Neuronal stem cell (in vitro differentiated cells): ENCODE data around the gene LITAF.

Experiments used
- DNase-seq: peaks from one replicate; pipeline ENCODE4 v3.0.0-alpha.2; 2013; ENCODE audit warnings: low spot score
- H2AFZ ChIP-seq: one replicate; pipeline ENCODE4 v1.6.1; 2013; ENCODE audit warnings: mild to moderate bottlenecking, low read length, inconsistent platforms
- H2AK5ac ChIP-seq: 2 replicates; pipeline ENCODE4 v1.6.1; 2013; ENCODE audit warnings: low read depth, mild to moderate bottlenecking, inconsistent platforms, low read length, moderate library complexity, mixed read lengths
- H2BK120ac ChIP-seq: 2 replicates; pipeline ENCODE4 v1.6.1; 2013; ENCODE audit warnings: low read depth, mild to moderate bottlenecking, inconsistent platforms, low read length, moderate library complexity, mixed read lengths
- H2BK12ac ChIP-seq: one replicate; pipeline ENCODE4 v1.6.1; 2013; ENCODE audit warnings: low read length, inconsistent platforms
- H2BK15ac ChIP-seq: 2 replicates; pipeline ENCODE4 v1.6.1; 2013; ENCODE audit warnings: mild to moderate bottlenecking, low read length, inconsistent platforms, mixed read lengths
- H2BK5ac ChIP-seq: one replicate; pipeline ENCODE4 v1.6.1; 2013; ENCODE audit warnings: inconsistent platforms, mild to moderate bottlenecking, low read length, moderate library complexity
- H3K14ac ChIP-seq: one replicate; pipeline ENCODE4 v1.6.1; 2013; ENCODE audit warnings: low read length, inconsistent platforms
- H3K18ac ChIP-seq: 2 replicates; pipeline ENCODE4 v1.6.1; 2013; ENCODE audit warnings: low read length, inconsistent platforms
- H3K23ac ChIP-seq: 2 replicates; pipeline ENCODE4 v1.6.1; 2013; ENCODE audit warnings: low read depth, mild to moderate bottlenecking, mixed read lengths, low read length, inconsistent platforms; ENCODE audit not compliant: poor library complexity
- H3K27ac ChIP-seq: replicated peaks from 3 replicates; pipeline ENCODE4 v1.5.1; 2013; ENCODE audit warnings: low read length, inconsistent platforms
- H3K27me3 ChIP-seq, 3 experiments: 2 replicates each; pipeline ENCODE4 v1.6.1; 2013; ENCODE audit warnings: low read length in 3 of 3, mild to moderate bottlenecking in 2 of 3, inconsistent platforms in 1 of 3, low read depth in 1 of 3, mixed read lengths in 1 of 3, moderate library complexity in 1 of 3; ENCODE audit not compliant: control insufficient read depth in 3 of 3, insufficient read depth in 3 of 3
- H3K36me3 ChIP-seq, 2 donors: replicated peaks in 1 of 2; 2 replicates each; pipeline ENCODE4 v1.6.1; 2013; ENCODE audit warnings: low read length in 2 of 2; ENCODE audit not compliant: control insufficient read depth in 2 of 2, insufficient read depth in 2 of 2
- H3K4ac ChIP-seq: 2 replicates; pipeline ENCODE4 v1.6.1; 2013; ENCODE audit warnings: inconsistent platforms, mild to moderate bottlenecking, low read length, moderate library complexity
- H3K4me1 ChIP-seq, 2 donors: 1 replicate in 1 of 2; 2 replicates in 1 of 2; pipeline ENCODE4 v1.6.1; 2013; ENCODE audit warnings: low read length in 2 of 2, low read depth in 1 of 2; ENCODE audit not compliant: control insufficient read depth in 2 of 2, insufficient read depth in 1 of 2
- H3K4me2 ChIP-seq: one replicate; pipeline ENCODE4 v1.6.1; 2013; ENCODE audit warnings: mild to moderate bottlenecking, low read length, inconsistent platforms; ENCODE audit not compliant: insufficient read depth, poor library complexity, severe bottlenecking
- H3K4me3 ChIP-seq, 2 donors: 2 replicates each; pipeline ENCODE4 v1.5.1; 2013; ENCODE audit warnings: low read length in 2 of 2, mild to moderate bottlenecking in 2 of 2, inconsistent platforms in 1 of 2, moderate library complexity in 1 of 2
- H3K79me1 ChIP-seq: one replicate; pipeline ENCODE4 v1.6.1; 2013; ENCODE audit warnings: low read depth, mild to moderate bottlenecking, inconsistent platforms, low read length, moderate library complexity
- H3K9ac ChIP-seq: one replicate; pipeline ENCODE4 v1.6.1; 2013; ENCODE audit warnings: mild to moderate bottlenecking, low read depth, low read length, inconsistent platforms; ENCODE audit not compliant: poor library complexity
- H3K9me3 ChIP-seq, 2 donors: replicated peaks in 1 of 2; 2 replicates each; pipeline versions ENCODE3 to v1.6.1; 2013; ENCODE audit warnings: low read length in 2 of 2, mild to moderate bottlenecking in 2 of 2, inconsistent platforms in 1 of 2, low read depth in 1 of 2, mixed read lengths in 1 of 2, moderate library complexity in 1 of 2; ENCODE audit not compliant: control insufficient read depth in 2 of 2, insufficient read depth in 1 of 2
- H4K8ac ChIP-seq: one replicate; pipeline ENCODE4 v1.6.1; 2013; ENCODE audit warnings: low read depth, mild to moderate bottlenecking, inconsistent platforms, low read length, moderate library complexity
- H4K91ac ChIP-seq: one replicate; pipeline ENCODE4 v1.6.1; 2013; ENCODE audit warnings: low read length, low read depth, mild to moderate bottlenecking, inconsistent platforms; ENCODE audit not compliant: poor library complexity
- WGBS, 2 donors: extraction: QIAGEN DNeasy Blood & Tissue Kit; methylation state at CpG; one replicate each; pipeline ENCODE4 v1.1.7; 2013; ENCODE audit warnings: missing lambda C conversion rate in 2 of 2, mixed read lengths in 1 of 2; ENCODE audit not compliant: insufficient read length in 2 of 2, insufficient replicate concordance in 1 of 2; ENCODE audit errors: extremely low coverage in 2 of 2; 5-methylcytosine and 5-hydroxymethylcytosine counted together

The LITAF gene

GRCh38 chr16:11634312-11634711 is 47.6 kb upstream of the LITAF start:
- Histone ChIP-seq H3K9me3 (peaks cover 0 to 2% of the 10 kb centered on the region in 2 donors), H3K4ac (no peak overlapping the region), H2BK12ac (no peak overlapping the region), H3K23ac (no peak overlapping the region), H3K4me2 (no peak overlapping the region), H3K36me3 (no peaks in the 10 kb centered on the region), H3K18ac (no peak overlapping the region), H2BK120ac (no peak overlapping the region), H4K91ac (no peak overlapping the region), H3K14ac (no peak overlapping the region), H2BK15ac (no peak overlapping the region), H3K27me3 (peaks cover 0 to 5% (median 2%) of the 10 kb centered on the region in 3 experiments), H2AK5ac (no peak overlapping the region), H2BK5ac (no peak overlapping the region), H3K4me1 (peaks cover 11 to 14% of the 10 kb centered on the region in 2 donors), H4K8ac (no peak overlapping the region), H2AFZ (no peak overlapping the region), H3K79me1 (no peaks in the 10 kb centered on the region), H3K9ac (no peak overlapping the region), H3K4me3 (no peak overlapping the region), H3K27ac (no peak overlapping the region)
- DNase-seq: no peak
- WGBS, 2 donors: no CpG with 5 or more reads among the region's 6 CpGs

DNA sequence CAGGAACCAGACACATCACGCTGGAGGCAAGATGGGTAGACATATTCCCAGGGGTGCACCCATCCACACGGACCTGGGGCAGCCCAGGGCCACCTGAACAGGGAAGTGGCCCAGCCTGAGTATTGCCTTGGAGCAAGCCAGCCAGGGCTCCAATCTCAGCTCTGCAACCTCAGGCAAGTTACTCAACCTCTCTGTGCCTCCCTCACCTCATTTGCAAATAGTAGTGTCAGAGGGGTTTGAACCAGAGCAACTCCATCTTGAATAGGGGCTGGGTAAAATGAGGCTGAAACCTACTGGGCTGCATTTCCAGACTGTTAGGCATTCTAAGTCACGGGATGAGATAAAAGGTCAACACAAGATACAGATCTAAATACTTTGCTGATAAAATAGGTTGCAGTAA is 46.4 kb upstream of the LITAF start:
- no CpG with 5 or more reads among the region's 3 CpGs for WGBS, 2 donors
- Histone ChIP-seq H4K8ac (no peak overlapping the region), H3K4me1 (peaks cover 11 to 14% of the 10 kb centered on the region in 2 donors), H3K4me3 (no peak overlapping the region), H2BK5ac (peak overlapping the region; percentile 88), H3K36me3 (no peaks in the 10 kb centered on the region), H2BK120ac (no peak overlapping the region), H3K27me3 (peaks cover 0 to 5% (median 2%) of the 10 kb centered on the region in 3 experiments), H3K18ac (peak overlapping the region; percentile 94), H3K23ac (no peak overlapping the region), H3K9me3 (peaks cover 0 to 2% of the 10 kb centered on the region in 2 donors), H3K79me1 (no peaks in the 10 kb centered on the region), H3K9ac (peak overlapping the region; percentile 38), H3K4ac (no peak overlapping the region), H2AFZ (peak overlapping the region; percentile 89), H2AK5ac (no peak overlapping the region), H3K27ac (peak overlapping the region; percentile 30), H2BK15ac (peak overlapping the region; percentile 91), H3K4me2 (no peak overlapping the region), H4K91ac (no peak overlapping the region), H2BK12ac (peak overlapping the region; percentile 8), H3K14ac (no peak overlapping the region)
- no peak for DNase-seq

DNA sequence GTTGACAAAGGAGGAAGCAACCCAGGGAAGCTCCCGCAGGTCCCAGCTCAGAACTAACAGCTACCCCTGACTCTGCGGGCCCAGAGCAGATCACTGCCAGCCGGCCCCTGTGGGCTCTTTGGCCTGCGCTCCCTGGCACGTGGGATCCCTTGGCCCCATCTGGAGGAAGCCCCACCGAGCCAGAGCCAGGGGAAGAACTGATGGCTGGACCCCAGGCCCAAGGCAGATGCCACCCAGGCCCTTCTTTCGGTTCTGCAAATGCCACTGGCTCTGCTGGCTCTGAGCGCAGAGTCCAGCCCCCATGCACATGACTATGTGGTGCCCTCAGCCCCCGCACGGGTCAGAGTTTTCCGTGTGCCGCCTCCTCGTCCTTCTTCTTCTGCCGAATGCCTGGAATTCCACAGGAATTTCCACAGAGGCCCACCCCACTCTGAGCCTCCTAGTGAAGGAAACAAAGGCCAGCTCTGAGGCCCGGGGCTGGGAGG is 45.8 kb upstream of the LITAF start:
- Histone ChIP-seq H3K14ac (no peak overlapping the region), H2AK5ac (peak overlapping the region; percentile 95), H2BK15ac (peak overlapping the region; percentile 91), H3K36me3 (no peaks in the 10 kb centered on the region), H2BK5ac (peak overlapping the region; percentile 88), H4K91ac (peak overlapping the region; percentile 88), H3K27ac (peak overlapping the region; percentile 30), H3K79me1 (no peaks in the 10 kb centered on the region), H3K9ac (peak overlapping the region; percentile 36), H3K4me3 (no peak overlapping the region), H3K4me2 (no peak overlapping the region), H2AFZ (peak overlapping the region; percentile 89), H2BK120ac (peak overlapping the region; percentile 61), H3K9me3 (peaks cover 0 to 2% of the 10 kb centered on the region in 2 donors), H3K4me1 (peaks cover 11 to 14% of the 10 kb centered on the region in 2 donors), H4K8ac (peak overlapping the region; percentile 88), H2BK12ac (no peak overlapping the region), H3K4ac (peak overlapping the region; percentile 94), H3K18ac (peak overlapping the region; percentile 94), H3K27me3 (peaks cover 0 to 5% (median 2%) of the 10 kb centered on the region in 3 experiments), H3K23ac (peak overlapping the region; percentile 82)
- DNase-seq: peak; percentile 51
- WGBS, 2 donors: no CpG with 5 or more reads among the region's 15 CpGs

DNA sequence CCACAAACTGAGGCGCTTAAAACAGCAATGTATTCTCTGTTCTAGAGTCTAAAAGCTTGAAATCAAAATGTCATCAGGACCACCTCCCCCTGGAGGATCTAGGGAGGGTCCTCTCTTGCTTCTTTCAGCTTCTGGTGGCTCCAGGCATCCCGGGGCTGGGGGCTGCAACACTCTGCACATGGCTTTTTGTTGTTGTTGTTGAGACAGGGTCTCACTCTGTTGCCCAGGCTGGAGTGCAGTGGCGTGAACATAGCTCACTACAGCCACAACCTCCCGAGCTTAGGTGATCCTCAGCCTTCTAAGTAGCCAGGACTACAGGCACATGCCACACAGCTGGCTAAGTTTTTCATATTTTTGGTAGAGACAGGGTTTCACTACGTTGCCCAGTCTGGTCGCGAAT is 44.5 kb upstream of the LITAF start:
- no peak overlapping the region for H3K14ac ChIP-seq
- H2AFZ ChIP-seq: no peak overlapping the region
- no peak overlapping the region for H4K91ac ChIP-seq
- no peak overlapping the region for H3K27ac ChIP-seq
- H3K23ac ChIP-seq: no peak overlapping the region
- no peak overlapping the region for H3K9ac ChIP-seq
- no peaks in the 10 kb centered on the region for H3K79me1 ChIP-seq
- H3K4ac ChIP-seq: no peak overlapping the region
- H4K8ac ChIP-seq: no peak overlapping the region
- H3K27me3 ChIP-seq: peaks cover 0 to 4% (median 0%) of the 10 kb centered on the region in 3 experiments
- H3K4me3 ChIP-seq: no peak overlapping the region
- H2BK15ac ChIP-seq: peak overlapping the region; percentile 77
- no peak for DNase-seq
- H3K18ac ChIP-seq: no peak overlapping the region
- WGBS, 2 donors: no CpG with 5 or more reads among the region's 7 CpGs
- H2BK120ac ChIP-seq: no peak overlapping the region
- peaks cover 0 to 2% of the 10 kb centered on the region in 2 donors for H3K9me3 ChIP-seq
- H3K4me2 ChIP-seq: no peak overlapping the region
- no peak overlapping the region for H2BK12ac ChIP-seq
- peaks cover 11 to 13% of the 10 kb centered on the region in 2 donors for H3K4me1 ChIP-seq
- H2AK5ac ChIP-seq: no peak overlapping the region
- H2BK5ac ChIP-seq: no peak overlapping the region
- H3K36me3 ChIP-seq: no peaks in the 10 kb centered on the region
